EH (cell line): ENCODE results near the gene ANKS1A.
"Not testable (repeated sequence)": the region's sequence is repeated elsewhere in the genome, so short reads cannot be mapped to it uniquely, and the experiment has no call there.

ENCODE experiments used
- DNase-seq: peaks from one replicate; pipeline ENCODE4 v3.0.0-alpha.2; 2015; ENCODE audit warnings: low read depth

ANKS1A gene

DNA sequence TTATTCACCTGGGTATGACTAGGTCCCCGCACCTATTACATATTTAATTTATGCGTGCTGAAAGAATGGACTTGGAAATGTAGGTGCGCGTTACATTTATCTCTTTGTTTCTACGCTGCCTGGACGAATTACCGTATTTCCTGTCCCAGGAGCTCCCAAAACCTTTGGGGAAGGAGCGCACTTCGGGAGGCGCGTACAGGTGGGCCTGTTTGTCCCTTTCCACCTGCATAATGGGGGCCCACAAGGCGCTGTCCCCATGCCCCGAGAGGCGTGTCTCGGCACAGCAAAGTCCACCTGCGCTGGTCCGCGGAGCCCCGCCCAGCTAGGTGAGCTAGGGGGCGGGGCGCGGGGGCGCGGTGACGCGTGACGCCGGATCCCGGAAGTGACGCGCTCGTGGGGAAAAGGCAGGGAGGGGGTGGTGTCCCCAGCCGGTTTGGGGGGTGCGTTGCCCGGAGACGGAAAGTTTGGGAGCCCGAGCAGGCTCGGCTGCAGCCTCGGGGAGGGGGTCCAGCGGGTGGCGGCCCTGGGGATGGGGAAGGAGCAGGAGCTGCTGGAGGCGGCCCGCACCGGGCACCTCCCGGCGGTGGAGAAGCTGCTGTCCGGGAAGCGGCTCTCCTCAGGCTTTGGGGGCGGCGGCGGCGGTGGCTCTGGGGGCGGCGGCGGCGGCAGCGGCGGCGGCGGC is at the start of gene ANKS1A:
Gene ANKS1A, plus strand, starts transcription at position 382 of the 682 bp plus-strand sequence. Its CDS starts 148 bp downstream, at position 530.
- peak; percentile 52 for DNase-seq

GRCh38 chr6:34839666-34840352 is 49.2 kb upstream of the ANKS1A start:
- peak; percentile 19 for DNase-seq

- DNase-seq: not testable (repeated sequence)
Measured at GRCh38 chr6:34849066-34849465, 40.0 kb upstream of the ANKS1A start.

DNA sequence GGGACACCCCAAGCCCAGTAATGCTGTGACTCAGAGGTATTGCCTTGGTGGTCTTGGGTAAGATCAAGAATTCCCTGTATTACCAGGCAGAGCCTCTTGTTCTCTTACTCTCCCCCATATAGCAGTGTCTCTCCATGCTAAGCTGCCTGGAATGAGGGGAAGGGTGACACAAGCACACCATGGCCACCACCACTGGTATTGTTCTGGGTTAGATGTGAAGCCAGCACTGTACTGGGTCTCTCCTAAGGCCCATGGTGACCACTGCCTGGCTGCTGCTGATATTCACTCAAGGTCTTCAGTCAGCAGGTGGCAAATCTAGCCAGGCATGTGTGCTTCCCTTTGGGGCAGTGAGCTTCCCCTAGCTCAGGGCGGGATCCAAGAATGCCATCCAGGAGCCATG is 37.7 kb upstream of the ANKS1A start:
- no peak for DNase-seq

DNA sequence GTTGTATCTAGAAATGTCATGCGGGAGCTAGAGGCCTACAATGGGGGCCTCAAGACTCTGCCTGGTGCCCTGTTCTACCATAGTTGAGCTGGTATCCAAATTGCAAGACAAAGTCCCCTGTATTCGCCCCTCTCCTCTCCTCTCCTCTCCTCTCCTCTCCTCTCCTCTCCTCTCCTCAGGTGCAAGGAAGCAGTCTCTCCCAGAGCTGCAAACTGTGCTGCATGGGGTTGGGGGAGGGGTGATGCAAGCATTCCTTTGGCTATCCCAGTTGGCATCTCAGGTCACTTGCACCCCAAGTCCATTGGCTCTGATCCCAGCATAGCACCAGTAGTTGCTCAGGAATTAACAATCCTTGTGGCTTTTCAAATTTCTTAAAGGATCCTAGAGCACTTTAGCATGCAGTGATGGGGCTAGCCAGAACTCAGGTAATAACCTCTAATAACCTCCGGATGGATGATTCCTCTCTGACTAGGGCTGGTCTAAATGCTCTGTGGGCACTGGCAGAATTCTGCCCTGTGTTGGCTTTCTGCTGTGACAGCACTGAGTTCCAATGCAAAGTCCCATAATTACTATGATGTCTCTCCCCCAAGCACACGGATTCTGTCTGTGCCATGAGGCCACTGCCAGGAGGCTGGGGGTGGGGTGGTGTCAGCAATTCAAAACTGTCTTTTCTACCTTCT is 36.5 kb upstream of the ANKS1A start:
- DNase-seq: peak; percentile 59

DNA sequence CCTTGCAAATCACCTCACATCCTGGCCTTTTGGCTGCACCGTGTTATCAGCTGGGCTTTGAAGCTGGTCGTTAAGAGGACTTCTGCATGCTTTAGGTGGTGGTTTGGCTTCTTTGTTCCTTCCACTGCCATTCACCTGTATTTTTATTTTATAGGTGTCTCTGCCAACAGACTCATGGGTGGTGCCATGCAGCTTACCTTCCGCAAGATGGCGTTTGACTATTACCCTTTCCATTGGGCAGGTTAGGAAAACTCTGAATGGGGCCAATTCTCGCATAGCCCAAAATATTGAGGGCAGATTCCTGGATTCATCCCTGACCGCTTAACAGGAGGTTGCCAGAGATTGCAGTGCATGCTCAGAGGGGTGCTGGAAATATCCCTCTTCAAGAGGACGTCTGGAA is 33.6 kb upstream of the ANKS1A start:
- no peak for DNase-seq

GRCh38 chr6:34858681-34859080 is 30.4 kb upstream of the ANKS1A start:
- DNase-seq: no peak

- no peak for DNase-seq
Measured at GRCh38 chr6:34859951-34860350, 29.1 kb upstream of the ANKS1A start.

GRCh38 chr6:34860776-34861175 is 28.3 kb upstream of the ANKS1A start:
- no peak for DNase-seq

- DNase-seq: no peak
Measured at GRCh38 chr6:34864007-34864406, 25.0 kb upstream of the ANKS1A start.

GRCh38 chr6:34865107-34865506 is 23.9 kb upstream of the ANKS1A start:
- peak; percentile 50 for DNase-seq

DNA sequence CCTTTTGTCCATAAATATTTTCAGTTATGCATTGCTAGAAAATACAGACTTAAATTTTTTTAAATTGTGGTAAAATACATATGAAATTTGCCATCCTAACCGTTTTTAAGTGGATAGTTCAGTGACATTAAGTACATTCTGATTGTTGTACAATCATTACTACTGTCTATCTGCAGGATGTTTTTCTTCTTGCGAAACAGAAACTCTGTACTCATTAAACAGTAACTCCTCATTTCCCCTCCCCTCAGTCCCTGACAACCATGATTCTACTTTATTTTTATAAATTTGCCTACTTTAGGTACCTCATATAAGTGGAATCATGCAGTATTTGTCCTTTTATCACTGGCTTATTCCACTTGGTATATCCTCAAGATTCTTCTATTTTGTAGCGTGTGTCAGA is 22.5 kb upstream of the ANKS1A start:
- DNase-seq: no peak

- DNase-seq: no peak
Measured at GRCh38 chr6:34867484-34867883, 21.6 kb upstream of the ANKS1A start.

GRCh38 chr6:34871853-34872252 is 17.2 kb upstream of the ANKS1A start:
- DNase-seq: no peak

DNA sequence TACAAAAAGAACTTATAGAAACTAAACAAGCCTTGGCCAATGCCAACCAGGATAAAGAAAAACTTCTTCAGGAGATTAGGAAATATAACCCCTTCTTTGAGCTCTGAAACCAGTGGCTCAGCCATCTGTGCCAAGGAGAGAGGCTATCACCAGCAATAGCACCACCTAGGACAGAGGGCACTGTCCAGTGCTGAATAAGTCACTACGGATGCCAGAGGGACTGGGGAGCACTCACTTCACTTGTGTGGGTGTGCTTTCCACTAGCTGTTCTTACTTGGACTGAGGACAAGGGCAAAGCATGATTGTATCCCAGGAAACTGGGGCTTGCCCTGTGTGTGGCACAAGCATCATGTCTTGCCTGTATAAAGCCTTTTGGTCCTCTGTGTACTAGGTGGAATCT is 16.7 kb upstream of the ANKS1A start:
- peak; percentile 4 for DNase-seq

DNA sequence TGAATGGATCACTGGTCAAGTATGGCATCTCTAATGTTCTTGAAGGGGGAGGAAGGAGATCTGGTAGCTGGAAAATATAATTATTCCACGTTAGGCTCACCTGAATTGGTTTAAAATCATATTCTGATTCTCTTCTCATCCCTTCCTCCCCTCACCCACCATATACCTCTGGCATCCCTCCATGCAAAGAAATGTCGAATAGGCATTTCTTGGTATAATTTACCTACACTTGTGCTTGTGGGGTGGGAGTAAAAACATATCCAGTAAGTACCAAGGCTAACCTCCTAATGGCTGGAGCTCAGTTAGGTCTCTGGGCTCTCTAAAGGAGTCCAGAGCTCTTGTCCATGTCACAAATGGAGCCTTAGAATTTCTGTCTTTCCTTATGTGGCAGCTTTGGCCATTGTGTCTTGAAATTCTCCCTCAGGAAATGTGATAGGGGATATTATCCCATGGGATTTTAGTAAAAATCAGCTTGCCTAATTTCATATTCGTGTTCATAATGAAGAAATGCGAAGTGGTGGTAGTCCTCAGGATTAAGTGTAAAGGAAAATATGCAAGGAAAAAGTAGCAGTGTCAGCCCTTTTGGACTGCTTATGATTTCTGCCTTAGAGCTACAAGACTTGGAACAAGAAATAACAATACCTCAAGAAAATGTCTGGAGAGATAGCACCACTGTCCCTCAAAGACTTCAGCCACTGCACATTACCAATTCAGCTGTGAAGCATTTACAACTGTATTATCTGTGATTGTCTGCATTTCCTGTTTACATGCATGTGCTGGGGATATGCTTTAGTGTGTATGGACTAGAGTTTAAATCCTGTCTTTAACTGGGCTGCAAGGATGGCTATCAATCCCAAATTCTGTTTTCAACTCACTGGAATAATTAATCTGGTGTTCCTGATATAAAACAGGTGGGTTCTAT is 13.5 kb upstream of the ANKS1A start:
- DNase-seq: no peak

DNA sequence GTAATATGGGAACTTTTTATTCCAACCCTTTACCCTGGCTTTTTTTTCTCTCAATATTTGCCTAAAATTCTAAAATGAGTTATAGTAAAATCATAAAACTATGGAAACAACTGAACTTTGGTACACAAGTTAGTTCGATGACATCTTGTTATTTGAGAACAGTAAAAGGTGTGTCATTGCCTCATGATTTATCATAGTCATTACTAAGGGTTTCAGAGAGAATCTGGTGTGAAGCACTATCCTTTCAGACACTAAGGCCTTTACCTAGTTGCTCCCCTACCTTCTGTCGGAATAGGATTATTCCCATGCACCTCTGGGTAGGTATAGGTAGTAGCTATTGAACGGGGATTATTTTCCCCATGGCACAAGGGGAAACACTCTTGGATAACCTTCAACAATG is 12.6 kb upstream of the ANKS1A start:
- no peak for DNase-seq

DNA sequence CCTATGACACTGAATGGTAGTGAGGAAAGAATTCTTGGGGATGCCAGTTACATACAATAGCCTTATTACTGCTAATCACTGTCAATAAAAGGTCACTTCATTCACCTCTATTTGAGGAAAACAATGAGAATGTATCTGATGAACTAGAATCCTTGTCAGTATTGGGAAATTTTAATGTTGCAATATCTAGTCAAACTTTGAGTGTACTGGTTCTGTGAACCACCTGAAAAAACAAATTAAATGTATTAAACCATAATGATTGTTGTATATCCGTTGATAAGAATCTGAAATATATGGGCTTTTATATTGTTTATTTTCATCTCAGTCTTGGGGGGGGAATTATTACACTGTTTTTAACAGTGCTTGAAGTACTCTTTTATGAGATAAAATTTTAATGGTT is 11.8 kb upstream of the ANKS1A start:
- DNase-seq: no peak

DNA sequence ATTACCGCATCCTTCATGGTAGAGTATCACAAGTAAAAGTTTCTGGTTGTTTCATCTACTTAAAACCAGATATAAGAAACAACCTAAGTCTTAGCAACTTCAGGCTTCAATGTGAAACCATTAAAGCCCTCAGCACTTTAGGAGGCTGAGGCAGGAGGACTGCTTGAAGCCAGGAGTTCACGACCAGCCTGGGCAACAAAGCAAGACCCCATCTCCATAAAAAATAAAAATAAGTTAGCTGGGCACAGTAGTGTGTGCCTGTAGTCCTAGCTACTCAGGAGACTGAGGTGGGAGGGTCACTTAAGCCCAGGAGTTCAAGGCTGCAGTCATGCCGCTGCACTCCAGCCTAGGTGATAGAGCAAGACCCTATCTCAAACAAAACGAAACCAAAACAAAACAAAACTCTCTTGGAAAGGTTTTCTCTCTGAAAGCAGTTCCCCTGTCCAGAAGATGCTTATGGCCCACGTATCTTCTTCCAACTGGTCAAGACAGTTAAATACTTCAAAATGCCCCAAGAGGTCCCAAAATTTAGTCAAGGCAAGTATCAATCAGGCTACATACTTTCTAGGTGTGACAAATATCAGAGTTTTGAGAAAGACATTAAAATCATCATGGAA is 11.1 kb upstream of the ANKS1A start:
- DNase-seq: no peak

DNA sequence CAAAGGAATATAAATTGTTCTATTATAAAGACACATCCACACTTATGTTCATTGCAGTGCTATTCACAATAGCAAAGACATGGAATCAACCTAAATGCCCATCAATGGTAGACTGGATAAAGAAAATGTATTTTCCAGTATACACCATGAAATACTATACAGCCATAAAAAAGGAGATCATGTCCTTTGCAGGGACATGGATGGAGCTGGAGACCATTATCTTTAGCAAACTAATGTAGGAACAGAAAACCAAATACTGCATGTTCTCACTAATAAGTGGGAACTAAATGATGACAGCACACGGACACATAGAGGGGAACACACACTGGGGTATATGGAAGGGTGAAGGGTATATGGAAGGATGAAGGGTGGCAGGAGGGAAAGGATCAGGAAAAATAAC is 5.0 kb upstream of the ANKS1A start:
- not testable (repeated sequence) for DNase-seq

- DNase-seq: no peak
Measured at GRCh38 chr6:34884996-34885395, 4.1 kb upstream of the ANKS1A start.

DNA sequence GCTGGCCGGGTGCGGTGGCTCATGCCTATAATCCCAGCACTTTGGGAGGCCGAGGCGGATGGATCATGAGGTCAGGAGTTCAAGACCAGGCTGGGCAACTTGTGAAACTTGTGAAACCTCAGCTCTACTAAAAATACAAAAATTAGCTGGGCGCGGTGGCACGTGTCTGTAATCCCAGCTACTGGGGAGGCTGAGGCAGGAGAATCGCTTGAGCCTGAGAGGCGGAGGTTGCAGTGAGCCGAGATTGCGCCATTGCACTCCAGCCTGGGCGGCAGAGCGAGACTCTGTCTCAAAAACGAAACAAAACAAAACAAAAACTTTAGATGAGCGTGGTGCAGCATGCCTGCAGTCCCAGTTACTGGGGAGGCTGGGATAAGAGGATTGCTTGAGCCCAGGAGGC is 3.2 kb upstream of the ANKS1A start:
- not testable (repeated sequence) for DNase-seq
